Iris pigment epithelial cell (primary cell): ENCODE data around the gene HNRNPM.

Experiments used
- DNase-seq: peaks from one replicate; pipeline ENCODE4 v3.0.0-alpha.2; 2011; ENCODE audit warnings: low read depth

The HNRNPM gene

GRCh38 chr19:8459520-8460270 lies 14.9 kb downstream of the HNRNPM start:
- peak; percentile 85 for DNase-seq

- DNase-seq, result no peak
Observed at GRCh38 chr19:8460516-8461298, 15.9 kb downstream of the HNRNPM start.

DNA sequence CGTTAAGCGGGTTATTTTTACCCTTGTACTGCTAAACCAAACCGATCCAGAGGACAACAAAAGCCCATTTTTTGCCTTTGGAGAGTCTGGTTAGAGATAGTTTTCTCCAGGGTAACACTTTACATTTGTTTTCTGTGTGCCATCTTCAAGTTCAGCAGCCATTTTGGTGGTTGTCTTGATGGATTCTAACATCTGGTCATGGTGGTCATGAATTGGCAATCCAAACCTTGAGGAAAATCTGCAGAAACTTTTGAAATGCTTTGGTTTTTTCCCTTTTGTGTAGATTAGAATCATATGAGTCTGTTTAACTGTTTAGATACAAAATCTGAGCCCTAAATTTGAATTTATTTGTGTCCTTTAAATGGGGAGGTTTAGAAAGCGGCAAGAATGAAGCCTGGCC lies 16.6 kb downstream of the HNRNPM start:
- no peak for DNase-seq

DNA sequence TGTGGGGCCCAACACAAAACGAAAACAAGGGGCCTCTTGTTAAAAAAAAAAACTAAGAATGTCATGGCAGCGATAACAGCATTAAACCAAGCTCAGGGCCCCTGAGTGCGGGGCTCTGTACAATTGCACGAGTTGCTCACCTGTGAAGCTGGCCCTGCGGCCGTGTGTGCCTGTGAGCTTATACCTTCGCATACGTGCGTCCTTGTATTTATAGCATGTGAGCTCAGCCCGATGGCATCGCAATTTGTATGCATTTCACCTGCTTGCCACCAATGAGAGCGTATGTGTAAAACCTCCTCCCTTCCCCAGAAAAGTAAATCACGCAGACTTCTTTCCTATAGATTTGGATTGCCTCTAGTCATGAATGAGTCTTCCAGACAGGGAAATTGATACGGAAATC lies 17.1 kb downstream of the HNRNPM start:
- DNase-seq, result no peak

DNA sequence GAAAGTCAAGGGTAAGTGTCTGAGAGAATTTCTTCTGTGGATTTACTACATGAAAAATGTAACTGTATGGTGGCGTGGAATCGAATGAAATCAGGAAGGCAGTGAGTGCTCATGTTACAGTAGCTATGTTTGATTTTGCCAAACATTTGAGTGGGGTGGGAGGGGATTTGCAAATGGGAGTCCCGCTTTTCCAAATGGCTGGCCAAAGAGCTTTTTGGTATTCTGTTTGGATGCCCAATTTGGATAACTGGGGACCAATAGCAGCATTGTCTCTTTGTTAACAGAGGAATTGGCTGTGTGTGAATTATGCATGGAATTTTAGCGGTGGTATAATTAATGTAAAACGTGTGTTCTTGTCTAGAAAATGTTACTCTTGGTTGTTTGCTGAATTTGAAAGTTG lies 17.8 kb downstream of the HNRNPM start:
- no peak for DNase-seq

GRCh38 chr19:8463365-8463764 lies 18.6 kb downstream of the HNRNPM start:
- DNase-seq, result no peak

DNA sequence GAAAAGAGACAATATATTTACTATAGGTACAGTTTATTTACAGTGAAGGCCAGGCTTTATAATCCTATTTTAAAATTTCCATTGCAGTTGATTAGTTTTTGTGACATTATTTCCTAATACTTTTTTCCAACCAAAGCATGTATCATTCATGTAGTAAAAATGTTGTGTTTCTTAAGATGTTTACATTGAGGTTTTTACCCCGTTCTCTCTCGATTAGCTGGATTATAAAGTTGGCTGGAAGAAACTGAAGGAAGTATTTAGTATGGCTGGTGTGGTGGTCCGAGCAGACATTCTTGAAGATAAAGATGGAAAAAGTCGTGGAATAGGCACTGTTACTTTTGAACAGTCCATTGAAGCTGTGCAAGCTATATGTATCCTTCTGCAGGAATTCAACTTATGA lies 21.2 kb downstream of the HNRNPM start:
- peak; percentile 93 for DNase-seq

DNA sequence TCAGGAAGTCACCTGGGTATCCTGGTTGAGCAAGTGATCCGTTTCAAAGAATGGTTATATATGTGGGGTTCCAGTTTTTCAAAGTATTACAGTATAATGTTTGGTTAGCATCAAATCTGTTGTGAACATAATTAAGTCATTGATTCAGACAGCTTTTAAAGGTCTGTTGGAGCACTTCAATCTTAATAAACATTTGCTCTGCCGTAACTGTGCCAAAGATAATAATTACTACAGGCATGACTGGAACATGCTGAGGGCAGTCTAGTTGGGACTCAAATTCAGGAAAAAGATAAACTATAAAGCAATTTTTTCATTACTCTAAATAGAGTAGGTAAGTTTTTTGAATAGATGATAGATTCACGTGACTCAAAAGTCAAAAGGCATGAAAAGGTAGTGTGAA lies 23.3 kb downstream of the HNRNPM start:
- no peak for DNase-seq

GRCh38 chr19:8468761-8469373 lies 24.1 kb downstream of the HNRNPM start:
- peak; percentile 68 for DNase-seq

DNA sequence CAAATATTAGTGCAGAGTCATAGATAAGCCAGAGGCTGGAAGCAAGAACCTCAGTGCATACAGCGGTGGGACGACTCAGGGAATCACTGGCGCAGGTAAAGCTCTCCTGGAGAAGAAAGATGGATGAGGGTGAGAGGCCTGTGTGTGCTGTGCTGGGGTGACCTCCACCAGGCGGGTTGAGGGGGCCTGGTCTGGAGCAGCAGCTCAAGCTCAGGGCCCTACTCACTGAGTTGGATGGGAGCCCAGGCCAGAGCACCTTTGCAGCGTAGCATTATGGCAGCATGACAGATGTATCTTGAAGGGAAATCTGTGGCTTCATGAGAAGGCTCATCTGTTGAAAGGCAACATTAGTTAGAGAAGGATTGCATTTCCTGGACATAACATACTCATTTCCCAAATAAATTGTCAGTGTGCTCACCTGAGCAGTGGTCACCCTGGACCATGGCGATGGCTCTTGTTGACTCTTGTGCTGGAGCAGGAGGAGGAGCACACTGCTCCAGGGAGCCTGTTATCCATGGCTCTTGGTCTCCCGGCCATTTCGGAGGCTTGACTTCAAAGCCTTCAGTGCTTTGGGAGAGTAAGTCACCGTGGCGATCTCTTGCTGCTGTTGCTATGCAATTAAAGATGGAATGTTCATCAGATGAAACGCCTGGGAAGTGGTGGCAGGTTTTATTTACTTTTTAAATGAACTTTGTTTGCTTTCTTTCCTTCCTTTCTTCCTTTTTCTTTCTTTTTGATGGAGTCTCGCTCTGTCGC lies 25.0 kb downstream of the HNRNPM start:
- DNase-seq, result no peak

GRCh38 chr19:8473648-8474476 lies 29.1 kb downstream of the HNRNPM start:
- DNase-seq, result no peak

GRCh38 chr19:8475005-8475404 lies 30.2 kb downstream of the HNRNPM start:
- no peak for DNase-seq

DNA sequence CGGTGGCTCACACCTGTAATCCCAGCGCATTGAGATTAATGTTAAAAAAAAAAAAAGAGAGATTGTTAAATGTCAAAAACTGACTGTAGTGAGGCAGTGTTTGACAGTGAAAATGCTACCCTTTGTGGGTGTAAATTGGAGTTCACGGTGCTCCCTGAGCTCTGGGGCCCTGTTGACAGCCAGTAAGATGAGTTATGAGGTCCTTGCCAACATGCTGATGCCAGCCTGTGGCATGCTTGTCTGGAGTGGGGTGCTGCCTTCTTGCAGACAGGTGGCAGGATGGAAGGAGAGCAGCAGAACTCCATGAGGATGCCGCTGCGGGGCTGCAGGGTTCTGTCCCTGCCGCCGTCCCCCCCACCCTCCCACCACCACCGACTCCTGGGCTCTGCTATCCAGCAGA lies 31.7 kb downstream of the HNRNPM start:
- DNase-seq, result no peak

GRCh38 chr19:8477889-8478288 lies 33.1 kb downstream of the HNRNPM start:
- no peak for DNase-seq

- DNase-seq, result no peak
Observed at GRCh38 chr19:8478598-8478997, 33.8 kb downstream of the HNRNPM start.

GRCh38 chr19:8481201-8481600 lies 36.4 kb downstream of the HNRNPM start:
- DNase-seq, result no peak

DNA sequence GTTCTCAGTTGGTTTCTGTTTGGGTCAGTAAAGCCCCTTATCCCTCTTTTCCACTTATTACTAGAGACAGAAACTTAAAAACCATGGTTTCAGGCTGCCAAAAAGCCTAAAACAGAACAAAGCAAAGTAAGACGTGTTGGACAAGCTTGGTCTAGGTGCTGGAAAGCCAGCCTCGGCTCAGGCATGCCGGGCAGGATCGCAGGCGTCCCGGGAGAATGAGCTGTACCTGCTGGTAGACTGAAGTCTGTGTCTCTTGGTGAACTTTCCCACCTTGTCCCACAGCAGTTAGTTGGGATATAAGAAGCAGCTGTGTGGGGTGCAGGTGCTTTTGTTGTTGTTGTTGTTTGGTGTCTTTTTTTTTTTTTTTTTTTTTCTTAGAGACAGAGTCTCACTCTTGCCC lies 36.8 kb downstream of the HNRNPM start:
- DNase-seq, result no peak

- DNase-seq, result no peak
Observed at GRCh38 chr19:8482696-8483095, 37.9 kb downstream of the HNRNPM start.

DNA sequence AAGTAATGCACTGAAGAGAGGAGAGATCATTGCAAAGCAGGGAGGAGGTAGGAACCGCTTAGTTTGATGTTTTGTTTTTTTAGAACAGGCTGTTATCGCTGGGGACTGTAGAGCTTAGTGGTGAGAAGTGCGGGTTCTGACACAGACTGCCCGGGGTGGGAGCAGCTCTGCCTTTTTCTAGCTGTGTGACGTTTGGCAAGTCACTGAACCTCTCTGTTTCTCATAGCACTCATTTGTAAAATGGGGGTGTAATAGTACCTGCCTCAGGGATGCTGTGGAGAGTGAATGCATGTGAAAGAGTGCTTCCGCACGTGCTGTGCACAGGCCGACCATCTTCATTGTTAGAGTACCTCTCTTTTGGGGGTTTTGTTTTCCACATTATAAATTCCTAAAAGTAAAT lies 38.4 kb downstream of the HNRNPM start:
- no peak for DNase-seq

- DNase-seq, result no peak
Observed at GRCh38 chr19:8484331-8484894, 39.6 kb downstream of the HNRNPM start.
